Measurements from ENCODE around the gene ZNF883. TPM values are rescaled to one million over a fixed set of nuclear protein-coding genes. Genes with fewer than 3 reads are reported as not detected.
A peak's percentile ranks its signal among the peaks of the same experiment; 100 is the strongest.

Gene ZNF883
- total and polyA plus RNA-seq, 9 of the 15 experiments (the other 6 are each of a cell fraction or from before 2014, with no cell fraction given): 1.00 to 5.7 (median 3.7) TPM

DNA sequence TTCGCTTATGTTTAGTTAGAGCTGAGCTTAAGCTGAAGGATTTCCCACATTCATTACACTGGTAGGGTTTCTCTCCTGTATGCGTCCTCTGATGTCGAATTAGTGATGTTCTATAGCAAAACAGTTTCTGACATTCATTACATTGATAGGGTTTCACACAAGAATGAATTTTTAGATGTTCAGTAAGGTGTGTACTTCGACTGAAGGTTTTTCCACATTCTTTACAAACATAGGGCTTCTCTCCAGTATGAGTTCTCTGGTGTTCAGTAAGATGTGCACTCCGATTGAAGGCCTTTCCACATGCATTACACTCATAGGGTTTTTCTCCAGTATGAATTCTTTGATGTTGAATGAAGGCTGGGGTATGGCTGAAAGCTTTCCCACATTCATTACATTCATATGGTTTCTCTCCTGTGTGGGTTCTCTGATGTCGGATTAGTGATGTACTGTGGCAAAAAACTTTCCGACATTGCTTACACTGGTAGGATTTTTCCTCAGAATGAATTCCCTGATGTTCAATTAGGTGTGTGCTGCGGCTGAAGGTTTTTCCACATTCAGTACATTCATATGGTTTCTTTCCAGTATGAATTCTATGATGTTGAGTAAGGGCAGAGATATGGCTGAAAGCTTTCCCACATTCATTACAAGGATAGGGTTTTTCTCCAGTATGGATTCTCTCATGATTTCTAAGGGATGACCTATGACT, 14.6 kb downstream of the ZNF883 start (continued):
- TF ChIP-seq, protein P1, sequence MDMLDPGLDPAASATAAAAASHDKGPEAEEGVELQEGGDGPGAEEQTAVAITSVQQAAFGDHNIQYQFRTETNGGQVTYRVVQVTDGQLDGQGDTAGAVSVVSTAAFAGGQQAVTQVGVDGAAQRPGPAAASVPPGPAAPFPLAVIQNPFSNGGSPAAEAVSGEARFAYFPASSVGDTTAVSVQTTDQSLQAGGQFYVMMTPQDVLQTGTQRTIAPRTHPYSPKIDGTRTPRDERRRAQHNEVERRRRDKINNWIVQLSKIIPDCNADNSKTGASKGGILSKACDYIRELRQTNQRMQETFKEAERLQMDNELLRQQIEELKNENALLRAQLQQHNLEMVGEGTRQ (CRISPR knock-in tag; IDR thresholded peaks at IDR 0.05): no peak
- TF ChIP-seq PHB (CRISPR knock-in tag; IDR thresholded peaks at IDR 0.05) (no peak), ZNF274 (IDR thresholded peaks at IDR 0.05; ENCODE audit: borderline replicate concordance, low read depth, low read length) (peak; percentile 98), SMARCA4 (IDR thresholded peaks at IDR 0.05) (no peak), CBX3 (IDR thresholded peaks at IDR 0.05; ENCODE audit: borderline replicate concordance in 1 of 2, low read length in 2 of 2) (peak in 1 of 2 experiments; percentile 26; a peak in 1 of 3 replicates), ETV5 (CRISPR knock-in tag; IDR thresholded peaks at IDR 0.05; ENCODE audit: low read depth) (no peak), TRIM28 (IDR thresholded peaks at IDR 0.05) (peak; percentile 93), ZNF75A (CRISPR knock-in tag; IDR thresholded peaks at IDR 0.05) (peak; percentile 90), ZNF143 (CRISPR knock-in tag; IDR thresholded peaks at IDR 0.05) (no peak)
- TF ChIP-seq, protein P2, sequence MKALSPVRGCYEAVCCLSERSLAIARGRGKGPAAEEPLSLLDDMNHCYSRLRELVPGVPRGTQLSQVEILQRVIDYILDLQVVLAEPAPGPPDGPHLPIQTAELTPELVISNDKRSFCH (CRISPR knock-in tag; IDR thresholded peaks at IDR 0.05): no peak
- TF ChIP-seq, protein P2 (tag; IDR thresholded peaks at IDR 0.05): no peak

All from K562 (cell line).